ENCODE results near the gene DGKI.

DNA sequence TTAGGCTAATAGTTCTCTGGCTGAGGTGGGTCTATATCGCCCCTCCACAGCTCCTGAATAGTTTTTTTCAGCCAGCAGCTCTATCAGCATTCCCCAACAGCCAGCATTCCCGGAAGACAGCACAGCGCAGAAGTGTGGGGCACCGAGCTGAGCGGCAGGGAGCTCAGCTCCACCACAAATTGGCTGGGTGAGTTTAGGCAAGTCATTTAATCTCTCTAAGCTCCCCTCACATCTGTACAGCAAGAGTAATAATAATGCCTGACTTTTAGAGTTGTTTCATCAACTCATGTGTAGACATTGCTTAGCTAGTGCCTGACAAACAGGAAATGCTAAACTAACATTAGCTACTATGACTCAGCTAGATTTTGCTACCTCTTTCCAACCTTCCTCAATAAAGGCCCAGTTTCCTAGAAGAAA lies 255.3 kb downstream of the DGKI start:
- TF ChIP-seq, protein P1, sequence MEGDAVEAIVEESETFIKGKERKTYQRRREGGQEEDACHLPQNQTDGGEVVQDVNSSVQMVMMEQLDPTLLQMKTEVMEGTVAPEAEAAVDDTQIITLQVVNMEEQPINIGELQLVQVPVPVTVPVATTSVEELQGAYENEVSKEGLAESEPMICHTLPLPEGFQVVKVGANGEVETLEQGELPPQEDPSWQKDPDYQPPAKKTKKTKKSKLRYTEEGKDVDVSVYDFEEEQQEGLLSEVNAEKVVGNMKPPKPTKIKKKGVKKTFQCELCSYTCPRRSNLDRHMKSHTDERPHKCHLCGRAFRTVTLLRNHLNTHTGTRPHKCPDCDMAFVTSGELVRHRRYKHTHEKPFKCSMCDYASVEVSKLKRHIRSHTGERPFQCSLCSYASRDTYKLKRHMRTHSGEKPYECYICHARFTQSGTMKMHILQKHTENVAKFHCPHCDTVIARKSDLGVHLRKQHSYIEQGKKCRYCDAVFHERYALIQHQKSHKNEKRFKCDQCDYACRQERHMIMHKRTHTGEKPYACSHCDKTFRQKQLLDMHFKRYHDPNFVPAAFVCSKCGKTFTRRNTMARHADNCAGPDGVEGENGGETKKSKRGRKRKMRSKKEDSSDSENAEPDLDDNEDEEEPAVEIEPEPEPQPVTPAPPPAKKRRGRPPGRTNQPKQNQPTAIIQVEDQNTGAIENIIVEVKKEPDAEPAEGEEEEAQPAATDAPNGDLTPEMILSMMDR (conservative IDR thresholded peaks at IDR 0.05; ENCODE audit: low read depth, low read length), result no peak
- TF ChIP-seq EZH2 (IDR thresholded peaks at IDR 0.05; ENCODE audit: borderline replicate concordance, low read depth, low read length, poor library complexity, severe bottlenecking), result no peak
